ENCODE results near the gene MATN1. TPM values are rescaled to one million over a fixed set of nuclear protein-coding genes. Genes with fewer than 3 reads are reported as not detected.

MATN1 gene, protein sequence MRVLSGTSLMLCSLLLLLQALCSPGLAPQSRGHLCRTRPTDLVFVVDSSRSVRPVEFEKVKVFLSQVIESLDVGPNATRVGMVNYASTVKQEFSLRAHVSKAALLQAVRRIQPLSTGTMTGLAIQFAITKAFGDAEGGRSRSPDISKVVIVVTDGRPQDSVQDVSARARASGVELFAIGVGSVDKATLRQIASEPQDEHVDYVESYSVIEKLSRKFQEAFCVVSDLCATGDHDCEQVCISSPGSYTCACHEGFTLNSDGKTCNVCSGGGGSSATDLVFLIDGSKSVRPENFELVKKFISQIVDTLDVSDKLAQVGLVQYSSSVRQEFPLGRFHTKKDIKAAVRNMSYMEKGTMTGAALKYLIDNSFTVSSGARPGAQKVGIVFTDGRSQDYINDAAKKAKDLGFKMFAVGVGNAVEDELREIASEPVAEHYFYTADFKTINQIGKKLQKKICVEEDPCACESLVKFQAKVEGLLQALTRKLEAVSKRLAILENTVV
- total RNA-seq (2022) = not detected in 2 replicates
- percentile 12 among the genes with signal in this experiment for Bru-seq, nascent RNA
- percentile 10 among the genes with signal in this experiment for BruChase-seq, experiment 1, labeled RNA remaining after a 2-hour chase
- percentile 11 among the genes with signal in this experiment for BruChase-seq, experiment 2, labeled RNA remaining after a 6-hour chase
- long read RNA-seq = 0 reads

DNA sequence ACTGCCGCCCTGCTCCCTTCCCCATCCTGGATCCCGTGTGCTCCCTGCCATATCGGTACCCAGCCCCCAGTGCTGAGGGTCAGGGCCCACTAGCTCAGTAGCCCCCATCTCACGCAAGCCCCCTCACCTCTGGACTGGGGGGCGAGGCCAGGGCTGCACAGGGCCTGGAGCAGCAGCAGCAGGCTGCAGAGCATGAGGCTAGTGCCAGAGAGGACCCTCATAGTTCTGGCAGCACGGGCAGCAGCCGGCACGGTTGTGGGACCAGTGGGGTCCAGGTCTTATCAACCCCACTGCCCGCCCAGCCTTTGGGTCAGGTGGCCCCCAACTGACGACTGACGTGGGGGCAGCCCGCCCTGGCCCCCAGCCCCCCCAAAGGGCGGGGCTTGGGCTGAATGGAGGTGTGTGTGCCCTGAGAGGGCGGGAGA lies at the start of gene MATN1:
Gene MATN1, minus strand, starts transcription at position 255 of the 425 bp plus-strand sequence. Its CDS starts 34 bp downstream, at position 221.
- Histone ChIP-seq H3K27me3 (replicated peaks; ENCODE audit: control insufficient read depth, insufficient read depth, low read length) (no peaks in the 10 kb centered on the region), H3K4me1 (no peaks in the 10 kb centered on the region), H3K4me3 (ENCODE audit: low read depth, low read length) (no peak within 1 kb of the TSS), H3K9me3 (no peaks in the 10 kb centered on the region), H3K36me3 (ENCODE audit: control insufficient read depth, insufficient read depth, low read length) (no peaks in the 10 kb centered on the region)
- no TSS peak for BruUV-seq (replicated peaks)
- H3K9me3 Mint-ChIP-seq (ENCODE audit: unreplicated experiment) = no peaks in the 10 kb centered on the region
- no peak within 1 kb of the TSS for H3K4me3 Mint-ChIP-seq (ENCODE audit: unreplicated experiment)
- ChIA-PET CTCF (no interaction called here), POLR2A (no interaction called here)
- TF ChIP-seq CTCF (IDR thresholded peaks at IDR 0.05; ENCODE audit: insufficient read depth in 1 of 2, low read depth in 1 of 2, low read length in 1 of 2, severe bottlenecking in 1 of 2, unreplicated experiment in 1 of 2) = no peak
- no peak within 1 kb of the TSS for H3K27ac Mint-ChIP-seq (ENCODE audit: unreplicated experiment)
- intact Hi-C loops (cut with micrococcal nuclease; ENCODE audit: unreplicated experiment) = no loop called here
- peaks cover under 1% of the 10 kb centered on the region for H3K36me3 Mint-ChIP-seq (ENCODE audit: insufficient read depth, unreplicated experiment)
- H3K27me3 Mint-ChIP-seq (ENCODE audit: insufficient read depth, unreplicated experiment) = no peaks in the 10 kb centered on the region
- no peaks in the 10 kb centered on the region for H3K4me1 Mint-ChIP-seq (ENCODE audit: low read depth, unreplicated experiment)
- DNase-seq = no peak

DNA sequence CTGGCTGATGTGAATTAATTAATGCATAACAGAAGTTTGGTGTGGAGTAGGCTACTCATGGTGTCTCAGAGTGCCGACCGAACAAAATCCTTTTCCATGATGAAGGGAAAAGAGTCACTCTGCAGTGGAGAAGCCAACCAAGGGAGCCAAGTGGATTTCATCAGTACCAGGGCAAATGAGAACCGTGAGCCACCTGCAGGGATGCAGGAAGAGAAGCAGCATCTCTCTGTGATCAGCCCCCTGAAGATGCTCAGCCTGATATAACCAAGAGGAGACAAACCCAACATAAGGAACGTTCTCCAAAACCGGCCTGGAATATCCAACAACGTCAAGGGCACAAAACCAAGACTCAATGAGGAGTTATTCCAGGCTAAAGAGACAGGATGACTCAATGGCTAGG lies 47.6 kb upstream of the MATN1 start:
- H3K4me1 ChIP-seq = no peaks in the 10 kb centered on the region
- ChIA-PET POLR2A (no interaction called here), CTCF (no interaction called here)
- no TSS peak for BruUV-seq (replicated peaks)
- Mint-ChIP-seq H3K36me3 (ENCODE audit: insufficient read depth, unreplicated experiment) (no peaks in the 10 kb centered on the region), H3K4me1 (ENCODE audit: low read depth, unreplicated experiment) (no peaks in the 10 kb centered on the region), H3K9me3 (ENCODE audit: unreplicated experiment) (no peaks in the 10 kb centered on the region), H3K27ac (ENCODE audit: unreplicated experiment) (no peak overlapping the region), H3K27me3 (ENCODE audit: insufficient read depth, unreplicated experiment) (peaks cover 2% of the 10 kb centered on the region), H3K4me3 (ENCODE audit: unreplicated experiment) (no peak overlapping the region)
- H3K27me3 ChIP-seq (replicated peaks; ENCODE audit: control insufficient read depth, insufficient read depth, low read length) = no peaks in the 10 kb centered on the region
- no peaks in the 10 kb centered on the region for H3K9me3 ChIP-seq
- H3K36me3 ChIP-seq (ENCODE audit: control insufficient read depth, insufficient read depth, low read length) = no peaks in the 10 kb centered on the region
- no peak for TF ChIP-seq CTCF (IDR thresholded peaks at IDR 0.05; ENCODE audit: insufficient read depth in 1 of 2, low read depth in 1 of 2, low read length in 1 of 2, severe bottlenecking in 1 of 2, unreplicated experiment in 1 of 2)
- DNase-seq = no peak
- no peak overlapping the region for H3K4me3 ChIP-seq (ENCODE audit: low read depth, low read length)
- intact Hi-C loops (cut with micrococcal nuclease; ENCODE audit: unreplicated experiment) = no loop called here

DNA sequence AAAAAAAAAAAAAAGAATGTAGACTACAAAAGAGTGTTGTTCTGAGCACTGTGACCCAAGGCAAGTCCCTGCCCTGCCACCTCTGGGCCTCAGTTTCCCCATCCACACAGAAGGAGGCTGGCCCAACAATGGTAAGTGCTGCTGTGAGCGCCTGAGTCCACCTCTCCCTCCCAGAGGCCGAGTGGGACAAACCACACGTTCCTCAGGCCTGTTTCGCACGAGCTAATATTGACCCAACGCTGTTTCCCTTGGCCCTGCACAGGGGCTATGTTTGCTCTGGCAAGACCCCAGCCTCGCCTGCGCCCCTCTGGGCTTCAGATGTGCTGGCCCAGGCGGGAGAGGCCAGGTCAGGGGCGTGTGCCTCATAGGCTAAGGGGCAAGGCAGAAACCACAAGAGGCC lies 46.8 kb upstream of the MATN1 start:
- Mint-ChIP-seq H3K27ac (ENCODE audit: unreplicated experiment) (no peak overlapping the region), H3K4me1 (ENCODE audit: low read depth, unreplicated experiment) (no peaks in the 10 kb centered on the region), H3K36me3 (ENCODE audit: insufficient read depth, unreplicated experiment) (no peaks in the 10 kb centered on the region), H3K9me3 (ENCODE audit: unreplicated experiment) (no peaks in the 10 kb centered on the region), H3K4me3 (ENCODE audit: unreplicated experiment) (no peak overlapping the region), H3K27me3 (ENCODE audit: insufficient read depth, unreplicated experiment) (peaks cover 2% of the 10 kb centered on the region)
- no peaks in the 10 kb centered on the region for H3K27me3 ChIP-seq (replicated peaks; ENCODE audit: control insufficient read depth, insufficient read depth, low read length)
- no peak for DNase-seq
- CTCF ChIA-PET = no interaction called here
- TF ChIP-seq CTCF (IDR thresholded peaks at IDR 0.05; ENCODE audit: insufficient read depth in 1 of 2, low read depth in 1 of 2, low read length in 1 of 2, severe bottlenecking in 1 of 2, unreplicated experiment in 1 of 2) = no peak
- H3K4me1 ChIP-seq = no peaks in the 10 kb centered on the region
- POLR2A ChIA-PET = no interaction called here
- H3K4me3 ChIP-seq (ENCODE audit: low read depth, low read length) = no peak overlapping the region
- H3K36me3 ChIP-seq (ENCODE audit: control insufficient read depth, insufficient read depth, low read length) = no peaks in the 10 kb centered on the region
- intact Hi-C loops (cut with micrococcal nuclease; ENCODE audit: unreplicated experiment) = no loop called here
- BruUV-seq (replicated peaks) = no TSS peak
- no peaks in the 10 kb centered on the region for H3K9me3 ChIP-seq
